CD14-positive monocyte (primary cell): ENCODE results near the gene ZNF197. TPM values are rescaled to one million over a fixed set of nuclear protein-coding genes. Genes with fewer than 3 reads are reported as not detected.
A peak's percentile ranks its signal among the peaks of the same experiment; 100 is the strongest.
"Not testable (repeated sequence)": the region's sequence is repeated elsewhere in the genome, so short reads cannot be mapped to it uniquely, and the experiment has no call there.

Source experiments
- DNase-seq, 3 donors: peaks; one replicate each; pipeline ENCODE4 v3.0.0-alpha.2; 2011 to 2022
- H2AFZ ChIP-seq: 2 replicates; pipeline ENCODE4 v1.6.0; 2012; ENCODE audit warnings: mild to moderate bottlenecking, low read depth, low read length, inconsistent platforms; ENCODE audit not compliant: insufficient read depth, poor library complexity, severe bottlenecking
- H3K27ac ChIP-seq, 2 donors: 1 replicate in 1 of 2; 2 replicates in 1 of 2; pipeline ENCODE4 v1.5.1; 2012 to 2013; ENCODE audit warnings: low read length in 2 of 2, control low read depth in 1 of 2, inconsistent platforms in 1 of 2, low read depth in 1 of 2, mild to moderate bottlenecking in 1 of 2
- H3K27me3 ChIP-seq, 2 donors: one replicate each; pipeline versions ENCODE4 v1.6.0 to v1.6.1; 2011 to 2013; ENCODE audit warnings: low read length in 2 of 2; ENCODE audit not compliant: control insufficient read depth in 2 of 2, insufficient read depth in 2 of 2
- H3K36me3 ChIP-seq, 2 donors: replicated peaks in 1 of 2; 1 replicate in 1 of 2; 2 replicates in 1 of 2; pipeline versions ENCODE4 v1.5.1 to v1.6.1; 2012 to 2013; ENCODE audit warnings: low read length in 2 of 2, control low read depth in 1 of 2, inconsistent platforms in 1 of 2, mild to moderate bottlenecking in 1 of 2; ENCODE audit not compliant: insufficient read depth in 2 of 2, control insufficient read depth in 1 of 2
- H3K4me1 ChIP-seq, 2 donors: 1 replicate in 1 of 2; 2 replicates in 1 of 2; pipeline versions ENCODE4 v1.5.1 to v1.6.1; 2012 to 2013; ENCODE audit warnings: low read length in 2 of 2, control low read depth in 1 of 2, inconsistent platforms in 1 of 2, mild to moderate bottlenecking in 1 of 2, moderate library complexity in 1 of 2; ENCODE audit not compliant: insufficient read depth in 2 of 2, control insufficient read depth in 1 of 2
- H3K4me2 ChIP-seq: replicated peaks from 2 replicates; pipeline ENCODE3; 2012; ENCODE audit warnings: low read length, moderate library complexity, mild to moderate bottlenecking; ENCODE audit not compliant: poor library complexity, severe bottlenecking; ENCODE audit errors: extremely low read depth
- H3K4me3 ChIP-seq, 3 experiments: fragments of 200-600 bp in 1 of 3; sonication (generic) in 1 of 3; replicated peaks in 1 of 3; 1 replicate in 2 of 3; 2 replicates in 1 of 3; pipeline ENCODE4 v1.5.1; 2011 to 2013; ENCODE audit warnings: low read length in 3 of 3, mild to moderate bottlenecking in 3 of 3, control low read depth in 2 of 3, low read depth in 2 of 3, inconsistent platforms in 1 of 3, moderate library complexity in 1 of 3
- H3K79me2 ChIP-seq: 2 replicates; pipeline ENCODE4 v1.6.0; 2012; ENCODE audit warnings: mild to moderate bottlenecking, control low read depth, inconsistent platforms, low read length, moderate library complexity; ENCODE audit not compliant: insufficient read depth
- H3K9ac ChIP-seq: 2 replicates; pipeline ENCODE4 v1.6.0; 2017; ENCODE audit warnings: low read length, mild to moderate bottlenecking; ENCODE audit not compliant: insufficient read depth, poor library complexity, severe bottlenecking
- H3K9me3 ChIP-seq, 2 donors: replicated peaks in 1 of 2; 1 replicate in 1 of 2; 2 replicates in 1 of 2; pipeline versions ENCODE4 v1.5.1 to v1.6.1; 2012 to 2013; ENCODE audit warnings: low read length in 2 of 2, control low read depth in 1 of 2; ENCODE audit not compliant: control insufficient read depth in 1 of 2, insufficient read depth in 1 of 2
- H4K20me1 ChIP-seq: 2 replicates; pipeline ENCODE4 v1.6.0; 2012; ENCODE audit warnings: mild to moderate bottlenecking, low read length, control low read depth, moderate library complexity; ENCODE audit not compliant: insufficient read depth
- H3K27ac Mint-ChIP-seq, 7 donors: one replicate each; pipeline ENCODE4 v1.8.0; 2020; ENCODE audit warnings: mild to moderate bottlenecking in 7 of 7, mixed read lengths in 7 of 7, moderate library complexity in 6 of 7, inconsistent platforms in 2 of 7
- H3K27me3 Mint-ChIP-seq, 3 donors: one replicate each; pipeline ENCODE4 v1.8.0; 2021 to 2022; ENCODE audit warnings: low read depth in 3 of 3, mild to moderate bottlenecking in 3 of 3, mixed read lengths in 3 of 3, moderate library complexity in 3 of 3, inconsistent platforms in 1 of 3
- H3K36me3 Mint-ChIP-seq, 2 donors: one replicate each; pipeline ENCODE4 v1.8.0; 2020; ENCODE audit warnings: mixed read lengths in 2 of 2, inconsistent platforms in 1 of 2, mild to moderate bottlenecking in 1 of 2
- H3K4me1 Mint-ChIP-seq: one replicate; pipeline ENCODE4 v1.8.0; 2020; ENCODE audit warnings: mild to moderate bottlenecking, mixed read lengths
- H3K4me3 Mint-ChIP-seq, 2 donors: one replicate each; pipeline ENCODE4 v1.8.0; 2020; ENCODE audit warnings: mild to moderate bottlenecking in 2 of 2, mixed read lengths in 2 of 2, moderate library complexity in 1 of 2
- H3K9me3 Mint-ChIP-seq, 7 donors: one replicate each; pipeline ENCODE4 v1.8.0; 2020 to 2022; ENCODE audit warnings: mixed read lengths in 7 of 7, mild to moderate bottlenecking in 6 of 7, moderate library complexity in 6 of 7, inconsistent platforms in 2 of 7
- WGBS: methylation state at CpG from one replicate; pipeline ENCODE4 v1.1.5; 2013; ENCODE audit warnings: missing lambda C conversion rate; ENCODE audit not compliant: insufficient coverage; 5-methylcytosine and 5-hydroxymethylcytosine counted together
- intact Hi-C, 2 donors: fragments of 100-400 bp; cut with micrococcal nuclease; formaldehyde crosslinking; loops; one replicate each; pipeline versions ENCODE4 v1.15.0 to v1.15.1; 2023
- polyA plus RNA-seq, 3 donors: library from polyadenylated mRNA; depleted of rRNA in 1 of 3; unstranded in 2 of 3; stranded (reverse) in 1 of 3; fragments of 300-500 nt in 2 of 3; fragments of >200 nt in 1 of 3; fragmentation: Illumina TruSeq in 2 of 3; gene quantifications; 1 replicate in 2 of 3; 2 replicates in 1 of 3; pipeline ENCODE4 v1.2.3, GENCODE V29; 2012 to 2021

ZNF197 gene
- polyA plus RNA-seq, 3 donors: 1.2 to 3.6 (median 2.1) TPM

- H3K4me3 Mint-ChIP-seq, DNase-seq, H3K36me3 ChIP-seq, H3K9ac ChIP-seq, H3K27ac ChIP-seq, H3K4me1 ChIP-seq, H3K4me1 Mint-ChIP-seq, intact Hi-C loops, H3K4me2 ChIP-seq, H2AFZ ChIP-seq, H3K4me3 ChIP-seq, H3K27ac Mint-ChIP-seq, H3K79me2 ChIP-seq, H4K20me1 ChIP-seq: not testable (repeated sequence)
- 99% methylated on average over 21 of the region's 22 CpGs for WGBS
- peaks cover 0 to 12% of the 10 kb centered on the region in 2 donors for H3K36me3 Mint-ChIP-seq
- peaks cover 37 to 81% (median 72%) of the 10 kb centered on the region in 7 donors for H3K9me3 Mint-ChIP-seq
- peaks cover 0 to 10% of the 10 kb centered on the region in 2 donors for H3K27me3 ChIP-seq
- H3K27me3 Mint-ChIP-seq: peaks cover 5 to 20% (median 6%) of the 10 kb centered on the region in 3 donors
- peaks cover 55 to 59% of the 10 kb centered on the region in 2 donors for H3K9me3 ChIP-seq
These were observed 46.5 kb upstream of the ZNF197 start for GRCh38 chr3:44578316-44578715.

- Mint-ChIP-seq H3K9me3 (peaks cover 36 to 75% (median 71%) of the 10 kb centered on the region in 7 donors), H3K27me3 (peaks cover 6 to 21% (median 8%) of the 10 kb centered on the region in 3 donors), H3K36me3 (peaks cover 0 to 12% of the 10 kb centered on the region in 2 donors)
- H4K20me1 ChIP-seq, H3K27ac ChIP-seq, DNase-seq, H2AFZ ChIP-seq, H3K4me3 ChIP-seq, H3K4me3 Mint-ChIP-seq, H3K79me2 ChIP-seq, H3K4me1 Mint-ChIP-seq, H3K27ac Mint-ChIP-seq, H3K36me3 ChIP-seq, intact Hi-C loops, H3K4me2 ChIP-seq, H3K9ac ChIP-seq, H3K4me1 ChIP-seq: not testable (repeated sequence)
- peaks cover 0 to 10% of the 10 kb centered on the region in 2 donors for H3K27me3 ChIP-seq
- H3K9me3 ChIP-seq: peaks cover 54 to 58% of the 10 kb centered on the region in 2 donors
- 98% methylated on average over 36 of the region's 37 CpGs for WGBS
These were observed 45.8 kb upstream of the ZNF197 start for GRCh38 chr3:44578924-44579515.

- H3K27ac ChIP-seq: not testable (repeated sequence)
- H3K9me3 Mint-ChIP-seq: peaks cover 31 to 68% (median 64%) of the 10 kb centered on the region in 7 donors
These were observed 45.1 kb upstream of the ZNF197 start for GRCh38 chr3:44579749-44580148.

GRCh38 chr3:44580971-44581370 is 43.9 kb upstream of the ZNF197 start:
- intact Hi-C loops, H3K27ac Mint-ChIP-seq, H3K27ac ChIP-seq, H3K9ac ChIP-seq, H3K79me2 ChIP-seq, H2AFZ ChIP-seq, H4K20me1 ChIP-seq, H3K4me2 ChIP-seq, DNase-seq, H3K4me3 ChIP-seq, H3K36me3 ChIP-seq: not testable (repeated sequence)
- H3K4me3 Mint-ChIP-seq: peak overlapping the region in 1 of 2 donors; percentile 59
- peaks cover 6 to 21% (median 8%) of the 10 kb centered on the region in 3 donors for H3K27me3 Mint-ChIP-seq
- whole genome bisulfite sequencing: 68% methylated on average over 44 of the region's 62 CpGs
- peaks cover 43 to 47% of the 10 kb centered on the region in 2 donors for H3K9me3 ChIP-seq
- peaks cover 16 to 18% of the 10 kb centered on the region in 2 donors for H3K4me1 ChIP-seq
- H3K36me3 Mint-ChIP-seq: peaks cover 0 to 12% of the 10 kb centered on the region in 2 donors
- H3K9me3 Mint-ChIP-seq: peaks cover 28 to 62% (median 57%) of the 10 kb centered on the region in 7 donors
- peaks cover 19% of the 10 kb centered on the region for H3K4me1 Mint-ChIP-seq
- peaks cover 0 to 10% of the 10 kb centered on the region in 2 donors for H3K27me3 ChIP-seq

More at GRCh38 chr3:44579749-44580148, 45.1 kb upstream of the ZNF197 start:
- H3K4me1 ChIP-seq, H2AFZ ChIP-seq, intact Hi-C loops, H3K79me2 ChIP-seq, DNase-seq, H3K4me1 Mint-ChIP-seq, H3K4me3 Mint-ChIP-seq, H4K20me1 ChIP-seq, H3K9ac ChIP-seq, H3K27ac Mint-ChIP-seq, H3K4me2 ChIP-seq, H3K4me3 ChIP-seq, H3K36me3 ChIP-seq: not testable (repeated sequence)
- Histone ChIP-seq H3K27me3 (peaks cover 0 to 10% of the 10 kb centered on the region in 2 donors), H3K9me3 (peaks cover 47 to 52% of the 10 kb centered on the region in 2 donors)
- peaks cover 6 to 21% (median 8%) of the 10 kb centered on the region in 3 donors for H3K27me3 Mint-ChIP-seq
- 94% methylated on average over 6 of the region's 15 CpGs for WGBS
- H3K36me3 Mint-ChIP-seq: peaks cover 0 to 12% of the 10 kb centered on the region in 2 donors
